AG09319 (cell line): Measurements from ENCODE around the gene NPW.

ENCODE experiments used
- DNase-seq: peaks from one replicate; pipeline ENCODE4 v3.0.0-alpha.2; 2010; ENCODE audit warnings: low read depth; ENCODE audit errors: extremely low read depth
- CTCF ChIP-seq: IDR thresholded peaks from 2 replicates; pipeline ENCODE4 v1.5.1; 2011; ENCODE audit warnings: low read depth, mild to moderate bottlenecking, inconsistent platforms, low read length, moderate library complexity

The NPW gene

DNA sequence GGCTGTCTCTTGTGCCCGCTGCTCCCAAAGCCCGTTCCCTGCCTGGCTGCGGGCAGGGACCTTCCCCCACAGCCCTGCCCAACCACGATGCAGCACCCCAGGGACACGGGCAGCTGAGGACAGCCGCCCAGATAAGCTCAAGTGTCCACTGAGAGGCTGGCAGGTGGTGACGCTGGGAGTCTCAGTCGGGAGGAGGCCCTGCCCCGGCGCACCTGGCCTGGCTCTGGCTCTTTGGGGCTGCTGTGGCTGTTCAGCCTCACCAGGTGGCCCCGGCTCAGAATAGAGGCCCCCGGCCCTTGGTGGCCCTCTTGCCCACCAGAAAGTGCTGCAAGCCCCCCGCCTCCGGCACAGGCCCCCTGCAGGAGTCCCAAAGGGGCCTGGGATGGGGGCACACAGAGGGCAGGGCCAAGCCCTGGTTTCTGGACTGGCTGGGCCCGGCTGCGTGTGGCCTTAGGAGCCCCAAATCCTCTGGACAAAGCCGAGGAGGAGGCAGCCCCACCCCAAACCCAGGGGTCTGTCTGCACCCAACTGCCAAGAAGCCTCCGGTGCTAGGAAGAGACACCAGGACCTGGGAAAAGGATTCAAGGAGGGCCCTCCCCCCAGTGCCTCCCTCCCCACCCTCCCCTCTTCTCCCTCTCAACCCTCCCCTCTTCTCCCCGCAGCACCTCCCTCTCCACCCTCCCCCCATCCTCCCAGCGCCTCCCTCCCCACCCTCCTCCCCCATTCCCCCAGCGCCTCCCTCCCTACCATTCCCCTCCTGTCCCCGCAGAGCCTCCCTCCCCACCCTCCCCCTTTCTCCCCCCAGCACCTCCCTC, 22.8 kb downstream of the NPW start:
- TF ChIP-seq CTCF = no peak
- DNase-seq = no peak

DNA sequence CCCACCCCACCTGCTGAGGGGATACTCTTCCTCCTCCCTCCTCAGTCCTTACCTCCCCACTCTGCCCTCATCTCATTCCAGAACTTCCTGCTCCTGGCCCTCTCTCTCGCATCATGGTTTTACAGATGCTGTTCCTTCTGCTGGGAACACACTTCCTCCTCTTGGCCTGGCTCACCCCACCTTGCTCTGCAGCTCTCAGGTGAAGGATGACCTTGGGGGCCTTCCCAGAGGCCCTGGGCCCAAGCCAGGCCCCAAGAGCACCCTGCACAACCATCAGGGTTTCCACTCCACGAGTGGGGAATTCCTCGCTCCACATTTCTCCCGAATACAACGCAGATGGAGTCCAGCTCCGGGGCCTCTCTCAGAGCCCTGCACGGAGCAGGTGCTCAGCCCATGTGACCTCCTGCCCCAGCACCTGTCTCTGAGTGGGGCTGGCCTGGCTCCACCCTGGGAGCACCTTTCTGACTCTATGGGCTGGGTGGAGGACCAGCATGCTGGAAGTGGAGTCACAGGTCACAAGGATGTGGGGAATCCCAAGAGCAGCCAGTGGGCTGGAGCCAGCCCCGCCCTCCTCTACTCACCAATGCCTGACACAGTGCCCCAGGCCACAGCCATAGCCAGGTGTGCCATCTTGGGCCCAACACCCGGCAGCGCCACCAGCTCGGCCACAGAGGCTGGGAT, 23.5 kb downstream of the NPW start:
- no peak for TF ChIP-seq CTCF
- no peak for DNase-seq

DNA sequence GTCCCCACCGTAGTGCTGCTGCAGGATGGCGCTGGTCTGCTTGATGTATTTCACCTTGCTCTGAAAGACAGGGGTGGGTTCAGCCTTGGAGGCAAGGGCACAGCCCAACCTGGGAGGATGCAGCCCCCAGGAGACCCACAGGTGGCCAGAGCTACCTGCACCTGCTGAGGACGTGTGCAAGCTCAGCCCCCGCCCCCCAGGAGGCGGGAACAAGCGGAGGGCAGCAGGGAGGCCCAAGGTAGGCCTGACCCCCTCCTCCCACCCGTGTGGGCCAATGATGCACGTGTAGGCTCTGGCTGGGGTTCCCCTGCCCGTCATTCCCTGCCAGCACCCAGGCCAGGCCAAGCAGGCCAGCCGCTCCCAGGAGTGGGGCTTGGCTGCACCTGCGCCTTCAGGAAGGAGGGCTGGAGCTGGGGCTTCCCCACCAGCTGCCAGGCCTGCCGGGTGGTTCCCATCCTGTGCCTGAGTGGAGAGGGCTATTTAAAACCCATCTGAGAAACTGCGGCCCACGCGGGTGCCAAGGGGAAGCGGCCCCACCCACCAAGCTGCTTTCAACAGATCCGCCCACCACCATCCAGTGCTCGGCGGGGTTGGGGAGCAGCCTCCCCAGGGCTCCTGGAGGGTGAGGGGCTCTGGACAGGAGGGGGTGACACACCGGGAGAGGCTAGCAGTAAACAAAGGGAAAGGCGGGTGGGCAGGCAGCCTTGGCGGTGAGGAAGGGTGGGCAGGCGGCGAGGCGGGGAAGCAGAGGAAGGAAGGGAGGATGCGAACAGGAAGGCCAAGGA, 24.3 kb downstream of the NPW start:
- no peak for TF ChIP-seq CTCF
- DNase-seq = no peak

DNA sequence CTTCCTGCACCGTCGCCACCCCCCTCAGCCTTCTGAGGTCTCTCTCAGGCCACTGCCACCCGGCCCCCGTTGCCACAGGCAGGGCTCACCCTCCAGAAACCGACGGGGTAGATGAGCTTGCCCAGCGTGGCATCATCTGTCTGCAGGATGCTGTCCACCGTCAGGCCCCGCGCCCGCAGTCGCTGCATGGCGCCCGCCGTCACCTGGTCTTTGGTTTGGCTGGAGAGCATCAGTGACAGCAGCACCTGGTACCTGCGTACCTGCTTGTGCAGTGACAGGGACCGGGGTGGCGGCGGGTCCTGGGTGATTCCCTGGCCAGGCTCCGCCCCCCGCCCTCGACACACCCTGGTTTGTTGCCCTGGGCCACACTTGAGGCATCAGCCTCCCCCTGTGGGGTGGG, 25.0 kb downstream of the NPW start:
- DNase-seq = no peak
- TF ChIP-seq CTCF = no peak

- DNase-seq = no peak
- TF ChIP-seq CTCF = no peak
These were observed 26.6 kb downstream of the NPW start for GRCh38 chr16:2045965-2046892.

DNA sequence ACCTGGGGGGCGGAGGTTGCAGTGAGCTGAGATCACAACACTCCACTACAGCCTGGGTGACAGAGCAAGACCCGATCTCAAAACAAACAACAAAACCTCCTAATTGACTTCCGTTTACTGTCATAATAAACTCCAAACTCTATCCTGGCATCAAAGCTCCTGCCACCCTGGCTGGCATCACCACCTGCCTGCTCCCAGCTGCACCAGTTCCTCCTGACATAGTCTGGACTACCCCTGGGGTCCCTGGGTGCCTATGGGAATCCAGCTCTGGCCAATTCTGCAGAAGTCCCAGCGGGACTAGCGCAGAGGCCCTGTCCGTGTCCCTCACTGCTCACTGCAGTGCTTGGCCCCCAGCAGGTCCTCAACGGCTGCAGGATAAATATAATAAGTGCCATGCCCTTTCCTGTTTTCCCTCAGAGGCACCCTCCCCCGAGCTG, 27.3 kb downstream of the NPW start:
- no peak for DNase-seq
- TF ChIP-seq CTCF = no peak
